KMS-11 (cell line): ENCODE data around the gene PTH1R.

ENCODE experiments used
- H2AFZ ChIP-seq: fragments of 200-600 bp; sonication (generic); 2 replicates; pipeline ENCODE4 v1.6.1; 2016; ENCODE audit warnings: antibody characterized with exemption, mixed run types, low read depth
- H3K27ac ChIP-seq: fragments of 200-600 bp; sonication (generic); 2 replicates; pipeline ENCODE4 v1.6.1; 2016; ENCODE audit warnings: mild to moderate bottlenecking, mixed run types
- H3K27me3 ChIP-seq: fragments of 200-600 bp; sonication (generic); 2 replicates; pipeline ENCODE4 v1.6.1; 2017; ENCODE audit warnings: mild to moderate bottlenecking, low read depth, mixed run types, moderate library complexity; ENCODE audit not compliant: insufficient read depth
- H3K36me3 ChIP-seq: fragments of 200-600 bp; sonication (generic); 2 replicates; pipeline ENCODE4 v1.6.1; 2017; ENCODE audit warnings: mild to moderate bottlenecking, mixed run types; ENCODE audit not compliant: insufficient read depth
- H3K4me1 ChIP-seq: fragments of 200-600 bp; sonication (generic); 2 replicates; pipeline ENCODE4 v1.6.1; 2016; ENCODE audit warnings: mild to moderate bottlenecking, low read depth, mixed run types; ENCODE audit not compliant: poor library complexity, severe bottlenecking
- H3K4me2 ChIP-seq: fragments of 200-600 bp; sonication (generic); 2 replicates; pipeline ENCODE4 v1.7.0; 2016; ENCODE audit warnings: mild to moderate bottlenecking, mixed run types
- H3K4me3 ChIP-seq: fragments of 200-600 bp; sonication (generic); IDR thresholded peaks from 2 replicates; pipeline ENCODE4 v1.6.1; 2017; ENCODE audit warnings: low read depth, low read length, mixed read lengths; ENCODE audit not compliant: insufficient read depth
- H3K79me2 ChIP-seq: fragments of 200-600 bp; sonication (generic); 2 replicates; pipeline ENCODE4 v1.6.1; 2016; ENCODE audit warnings: low read depth, mixed run types; ENCODE audit not compliant: insufficient read depth
- H3K9ac ChIP-seq: fragments of 200-600 bp; sonication (generic); 2 replicates; pipeline ENCODE4 v1.6.1; 2016; ENCODE audit warnings: mild to moderate bottlenecking, mixed run types
- H4K20me1 ChIP-seq: fragments of 200-600 bp; sonication (generic); 2 replicates; pipeline ENCODE4 v1.6.1; 2016; ENCODE audit warnings: mild to moderate bottlenecking, mixed run types; ENCODE audit not compliant: insufficient read depth
- TF ChIP-seq, protein P1 (sequence below): fragments of 200-600 bp; sonication (generic); conservative IDR thresholded peaks from 2 replicates; pipeline ENCODE4 v1.6.1; 2017; ENCODE audit warnings: low read depth, mild to moderate bottlenecking, antibody characterized with exemption, low read length, moderate library complexity, mixed read lengths

The PTH1R gene

GRCh38 chr3:46838301-46838700 lies 39.2 kb upstream of the PTH1R start:
- Histone ChIP-seq H4K20me1 (no peaks in the 10 kb centered on the region), H3K4me2 (no peak overlapping the region), H3K4me3 (no peak overlapping the region), H3K4me1 (no peaks in the 10 kb centered on the region), H3K27ac (no peak overlapping the region), H3K36me3 (no peaks in the 10 kb centered on the region), H3K9ac (no peak overlapping the region), H2AFZ (no peak overlapping the region), H3K79me2 (no peaks in the 10 kb centered on the region), H3K27me3 (no peaks in the 10 kb centered on the region)
- TF ChIP-seq, protein P1, sequence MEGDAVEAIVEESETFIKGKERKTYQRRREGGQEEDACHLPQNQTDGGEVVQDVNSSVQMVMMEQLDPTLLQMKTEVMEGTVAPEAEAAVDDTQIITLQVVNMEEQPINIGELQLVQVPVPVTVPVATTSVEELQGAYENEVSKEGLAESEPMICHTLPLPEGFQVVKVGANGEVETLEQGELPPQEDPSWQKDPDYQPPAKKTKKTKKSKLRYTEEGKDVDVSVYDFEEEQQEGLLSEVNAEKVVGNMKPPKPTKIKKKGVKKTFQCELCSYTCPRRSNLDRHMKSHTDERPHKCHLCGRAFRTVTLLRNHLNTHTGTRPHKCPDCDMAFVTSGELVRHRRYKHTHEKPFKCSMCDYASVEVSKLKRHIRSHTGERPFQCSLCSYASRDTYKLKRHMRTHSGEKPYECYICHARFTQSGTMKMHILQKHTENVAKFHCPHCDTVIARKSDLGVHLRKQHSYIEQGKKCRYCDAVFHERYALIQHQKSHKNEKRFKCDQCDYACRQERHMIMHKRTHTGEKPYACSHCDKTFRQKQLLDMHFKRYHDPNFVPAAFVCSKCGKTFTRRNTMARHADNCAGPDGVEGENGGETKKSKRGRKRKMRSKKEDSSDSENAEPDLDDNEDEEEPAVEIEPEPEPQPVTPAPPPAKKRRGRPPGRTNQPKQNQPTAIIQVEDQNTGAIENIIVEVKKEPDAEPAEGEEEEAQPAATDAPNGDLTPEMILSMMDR: no peak

DNA sequence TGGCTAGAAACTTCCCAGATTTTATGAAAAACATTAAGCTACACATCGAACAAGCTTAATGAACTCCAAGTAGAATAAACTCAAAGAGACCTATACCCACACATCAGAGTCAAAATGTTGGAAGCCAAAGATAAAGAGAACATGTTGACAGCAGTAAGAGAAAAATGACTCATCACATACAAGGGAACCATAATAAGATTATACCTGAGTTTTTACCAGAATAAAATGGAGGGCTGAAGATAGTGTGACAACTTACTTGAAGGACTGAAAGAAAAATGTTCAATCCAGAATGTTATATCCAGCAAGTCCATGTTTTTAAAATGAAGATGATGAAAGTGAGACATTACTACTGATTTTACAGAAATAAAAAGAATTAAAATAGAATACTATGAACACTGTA lies 37.0 kb upstream of the PTH1R start:
- no peak overlapping the region for H3K4me2 ChIP-seq
- H3K27me3 ChIP-seq: no peaks in the 10 kb centered on the region
- H3K4me3 ChIP-seq: no peak overlapping the region
- no peaks in the 10 kb centered on the region for H4K20me1 ChIP-seq
- no peaks in the 10 kb centered on the region for H3K79me2 ChIP-seq
- H2AFZ ChIP-seq: no peak overlapping the region
- H3K27ac ChIP-seq: no peak overlapping the region
- no peak overlapping the region for H3K9ac ChIP-seq
- no peaks in the 10 kb centered on the region for H3K36me3 ChIP-seq
- no peaks in the 10 kb centered on the region for H3K4me1 ChIP-seq
- TF ChIP-seq, protein P1: no peak

- Histone ChIP-seq H3K36me3 (no peaks in the 10 kb centered on the region), H3K79me2 (no peaks in the 10 kb centered on the region), H3K4me2 (no peak overlapping the region), H2AFZ (no peak overlapping the region), H3K27ac (no peak overlapping the region), H3K27me3 (no peaks in the 10 kb centered on the region), H4K20me1 (no peaks in the 10 kb centered on the region), H3K4me3 (no peak overlapping the region), H3K9ac (no peak overlapping the region), H3K4me1 (no peaks in the 10 kb centered on the region)
- TF ChIP-seq, protein P1: no peak
Measured at GRCh38 chr3:46843508-46843907, 34.0 kb upstream of the PTH1R start.

- no peaks in the 10 kb centered on the region for H3K79me2 ChIP-seq
- no peaks in the 10 kb centered on the region for H3K36me3 ChIP-seq
- no peaks in the 10 kb centered on the region for H4K20me1 ChIP-seq
- TF ChIP-seq, protein P1: no peak
- no peak overlapping the region for H3K4me3 ChIP-seq
- no peak overlapping the region for H2AFZ ChIP-seq
- H3K4me1 ChIP-seq: no peaks in the 10 kb centered on the region
- no peaks in the 10 kb centered on the region for H3K27me3 ChIP-seq
- no peak overlapping the region for H3K27ac ChIP-seq
- H3K9ac ChIP-seq: no peak overlapping the region
- no peak overlapping the region for H3K4me2 ChIP-seq
Measured at GRCh38 chr3:46844397-46844796, 33.1 kb upstream of the PTH1R start.
